SU-DHL-6 (cell line): ENCODE results near the gene TMEM179B.
"Not testable (repeated sequence)": the region's sequence is repeated elsewhere in the genome, so short reads cannot be mapped to it uniquely, and the experiment has no call there.

ENCODE experiments used
- H2AFZ ChIP-seq: fragments of 200-600 bp; sonication (generic); 2 replicates; pipeline ENCODE4 v1.6.1; 2014; ENCODE audit warnings: low read depth, mild to moderate bottlenecking, moderate library complexity, mixed read lengths, antibody characterized with exemption, low read length; ENCODE audit not compliant: severe bottlenecking
- H3F3A ChIP-seq: fragments of 200-600 bp; shearing (Covaris generic); 2 replicates; pipeline ENCODE4 v1.6.0; 2016; ENCODE audit warnings: antibody characterized with exemption, mild to moderate bottlenecking; ENCODE audit not compliant: insufficient read depth
- H3K27ac ChIP-seq: fragments of 200-600 bp; sonication (generic); 2 replicates; pipeline ENCODE4 v1.5.1; 2016; ENCODE audit warnings: low read depth, mild to moderate bottlenecking, low read length, moderate library complexity, mixed read lengths
- H3K27me3 ChIP-seq: fragments of 200-600 bp; sonication (generic), shearing (Covaris generic); 2 replicates; pipeline ENCODE4 v1.6.0; 2014; ENCODE audit warnings: mild to moderate bottlenecking, low read length
- H3K36me3 ChIP-seq: fragments of 200-600 bp; sonication (generic); 2 replicates; pipeline ENCODE4 v1.6.1; 2014; ENCODE audit warnings: mild to moderate bottlenecking, low read length, mixed read lengths
- H3K4me2 ChIP-seq: fragments of 300-600, 200-600 bp; shearing (Covaris generic), sonication (generic); 2 replicates; pipeline ENCODE4 v1.6.0; 2014; ENCODE audit warnings: low read length, low read depth, mild to moderate bottlenecking; ENCODE audit not compliant: poor library complexity, severe bottlenecking
- H3K4me3 ChIP-seq: fragments of 200-600 bp; sonication (generic); 2 replicates; pipeline ENCODE4 v1.5.1; 2014; ENCODE audit warnings: antibody characterized with exemption, low read length, mild to moderate bottlenecking, mixed read lengths; ENCODE audit not compliant: insufficient read depth, poor library complexity, severe bottlenecking
- H3K79me2 ChIP-seq: fragments of 200-600 bp; sonication (generic); 2 replicates; pipeline ENCODE4 v1.6.1; 2014; ENCODE audit warnings: mild to moderate bottlenecking, low read length, moderate library complexity; ENCODE audit not compliant: insufficient read depth
- H3K9ac ChIP-seq: fragments of 200-600 bp; sonication (generic); 2 replicates; pipeline ENCODE4 v1.7.0; 2014; ENCODE audit warnings: mild to moderate bottlenecking, low read length
- H3K9me2 ChIP-seq: fragments of 200-600 bp; sonication (generic); replicated peaks from 2 replicates; pipeline ENCODE4 v1.6.1; 2014; ENCODE audit warnings: low read length; ENCODE audit not compliant: insufficient read depth
- H3K9me3 ChIP-seq: fragments of 200-600 bp; sonication (generic); 2 replicates; pipeline ENCODE4 v1.6.1; 2014; ENCODE audit warnings: low read length, mixed read lengths; ENCODE audit not compliant: insufficient read depth
- H4K20me1 ChIP-seq: fragments of 200-600 bp; sonication (generic); 2 replicates; pipeline ENCODE4 v1.6.1; 2014; ENCODE audit warnings: low read depth, mild to moderate bottlenecking, antibody characterized with exemption, low read length, moderate library complexity, mixed read lengths
- CTCF ChIP-seq: fragments of 200-600 bp; sonication (generic); IDR thresholded peaks from one replicate; pipeline ENCODE4 v1.5.1; 2017; ENCODE audit warnings: antibody characterized with exemption, mild to moderate bottlenecking, low read length, moderate library complexity; ENCODE audit not compliant: insufficient read depth, poor library complexity, severe bottlenecking
- EZH2phosphoT487 ChIP-seq: fragments of 200-600 bp; sonication (generic), shearing (Covaris generic); conservative IDR thresholded peaks from 2 replicates; pipeline ENCODE4 v1.6.1; 2018; ENCODE audit warnings: mild to moderate bottlenecking, antibody characterized with exemption, low read length, moderate library complexity, mixed read lengths

TMEM179B gene

DNA sequence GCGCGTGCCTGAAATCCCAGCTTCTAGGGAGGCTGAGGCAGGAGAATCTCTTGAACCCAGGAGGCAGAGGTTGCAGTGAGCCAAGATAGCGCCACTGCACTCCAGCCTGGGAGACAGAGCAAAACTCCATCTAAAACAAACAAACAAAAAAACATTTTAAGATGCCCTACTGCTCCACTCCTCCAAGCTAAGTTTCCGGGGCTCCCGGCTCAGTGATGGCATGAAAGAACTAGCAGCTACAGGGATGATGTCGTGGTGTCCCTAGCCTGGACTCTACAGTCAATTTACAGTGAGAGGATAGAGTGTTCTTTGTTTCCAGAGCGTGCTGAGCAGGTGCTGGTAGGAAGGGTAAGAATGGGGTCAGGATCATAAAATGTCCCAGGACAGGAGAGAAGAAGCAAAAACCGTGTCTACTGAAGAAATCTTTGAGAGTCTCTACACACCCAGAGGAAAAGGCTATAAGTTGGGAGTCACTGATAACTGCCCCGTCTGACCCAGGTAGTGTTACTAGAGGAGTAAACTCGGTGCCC lies 32.1 kb upstream of the TMEM179B start:
- 0 out of 2 replicates have a peak overlapping the region, but pooled peaks have one; percentile 70 for H3K9ac ChIP-seq
- no peak overlapping the region for H3K27ac ChIP-seq
- no peaks in the 10 kb centered on the region for H3K27me3 ChIP-seq
- H2AFZ ChIP-seq: no peak overlapping the region
- peak overlapping the region; percentile 67 for H3K4me2 ChIP-seq
- no peaks in the 10 kb centered on the region for H3K36me3 ChIP-seq
- peaks cover 17% of the 10 kb centered on the region for H3K79me2 ChIP-seq
- peaks cover 9% of the 10 kb centered on the region; the same call in 1 of the 2 replicates for H3F3A ChIP-seq
- H3K4me3 ChIP-seq: no peak overlapping the region
- no peaks in the 10 kb centered on the region for H3K9me3 ChIP-seq
- TF ChIP-seq CTCF: no peak
- TF ChIP-seq EZH2phosphoT487: no peak
- H4K20me1 ChIP-seq: no peaks in the 10 kb centered on the region
- H3K9me2 ChIP-seq: no peaks in the 10 kb centered on the region

DNA sequence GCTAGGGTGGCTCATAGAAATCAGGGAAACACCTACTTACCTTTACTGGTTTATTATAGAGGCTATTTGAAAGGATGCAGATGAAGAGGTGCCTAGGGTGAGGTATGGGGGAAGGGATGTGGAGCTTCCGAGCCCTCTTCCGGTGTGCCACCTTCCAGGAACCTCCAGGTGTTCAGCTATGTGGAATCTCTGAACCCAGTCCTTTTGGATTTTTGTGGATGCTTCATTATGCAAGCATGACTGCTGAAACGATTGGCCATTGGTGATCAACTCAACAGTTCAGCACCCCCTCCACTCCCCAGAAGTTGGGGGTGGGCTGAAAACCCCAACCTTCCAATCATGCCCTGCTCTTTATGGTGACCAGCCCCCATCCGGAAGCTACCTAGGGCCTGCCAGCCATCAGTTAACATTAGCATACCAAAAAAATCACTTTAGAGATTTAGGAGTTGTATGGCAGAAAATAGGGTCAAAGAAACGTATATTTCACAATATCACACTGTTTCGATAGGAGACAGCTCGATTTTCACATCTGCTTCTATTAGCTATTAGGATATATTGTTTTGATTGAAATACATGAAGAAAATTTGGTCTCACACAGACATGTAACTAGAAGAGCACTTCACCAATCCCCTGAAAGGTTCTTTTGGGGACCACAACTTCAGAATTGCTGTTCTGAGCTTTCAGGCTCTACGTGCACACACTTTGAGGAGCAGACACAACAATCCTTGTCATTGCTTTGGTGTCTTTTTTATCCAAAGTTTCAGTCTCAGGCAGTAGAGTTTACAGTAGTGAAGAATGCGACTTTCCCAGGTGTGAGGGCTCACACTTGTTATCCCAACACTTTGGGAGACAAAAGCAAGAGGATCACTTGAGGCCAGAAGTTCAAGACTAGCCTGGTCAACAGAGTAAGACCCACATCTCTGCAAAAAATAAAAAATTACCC lies 29.1 kb upstream of the TMEM179B start:
- peaks cover 9% of the 10 kb centered on the region; the same call in 1 of the 2 replicates for H3F3A ChIP-seq
- H3K9ac ChIP-seq: no peak overlapping the region
- TF ChIP-seq CTCF: no peak
- no peak for TF ChIP-seq EZH2phosphoT487
- no peaks in the 10 kb centered on the region for H3K9me2 ChIP-seq
- no peaks in the 10 kb centered on the region for H3K36me3 ChIP-seq
- no peak overlapping the region for H3K4me3 ChIP-seq
- no peak overlapping the region for H2AFZ ChIP-seq
- H3K27me3 ChIP-seq: no peaks in the 10 kb centered on the region
- H3K79me2 ChIP-seq: peaks cover 19% of the 10 kb centered on the region
- no peaks in the 10 kb centered on the region for H4K20me1 ChIP-seq
- no peak overlapping the region for H3K4me2 ChIP-seq
- no peaks in the 10 kb centered on the region for H3K9me3 ChIP-seq
- no peak overlapping the region for H3K27ac ChIP-seq

GRCh38 chr11:62760867-62761227 lies 26.4 kb upstream of the TMEM179B start:
- H3K27me3 ChIP-seq, H3K36me3 ChIP-seq, H3K9me3 ChIP-seq, H3K9me2 ChIP-seq, H3F3A ChIP-seq, H2AFZ ChIP-seq, H4K20me1 ChIP-seq, H3K27ac ChIP-seq: not testable (repeated sequence)
- Histone ChIP-seq H3K79me2 (peaks cover 15% of the 10 kb centered on the region), H3K4me2 (peak overlapping the region; percentile 81), H3K9ac (peak overlapping the region; percentile 90), H3K4me3 (peak overlapping the region; percentile 80)

DNA sequence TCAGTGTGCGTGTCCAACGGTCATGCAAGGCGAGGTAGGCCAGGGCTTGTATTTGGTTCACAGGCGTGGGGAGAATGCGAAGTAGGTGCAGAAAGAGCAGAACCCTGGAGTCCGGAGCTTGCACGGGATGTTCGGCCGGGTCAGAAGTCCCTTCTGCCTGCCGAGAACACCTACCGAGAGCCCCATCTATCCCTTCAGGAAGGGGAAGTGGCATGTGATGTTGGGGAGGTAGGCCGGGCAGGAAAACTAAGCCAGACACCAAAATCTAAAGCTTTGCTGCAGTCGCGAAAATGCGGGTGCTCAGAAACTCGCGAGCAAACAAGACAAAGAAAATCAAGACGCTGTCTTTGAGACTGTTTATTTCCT lies 16.4 kb upstream of the TMEM179B start:
- H3K9ac ChIP-seq: peak overlapping the region; percentile 75
- H3K79me2 ChIP-seq: peaks cover 23% of the 10 kb centered on the region
- no peaks in the 10 kb centered on the region for H3K27me3 ChIP-seq
- H3K36me3 ChIP-seq: no peaks in the 10 kb centered on the region
- H3K9me3 ChIP-seq: no peaks in the 10 kb centered on the region
- TF ChIP-seq CTCF (no peak), EZH2phosphoT487 (no peak)
- peak overlapping the region; percentile 65 for H3K4me2 ChIP-seq
- H4K20me1 ChIP-seq: no peaks in the 10 kb centered on the region
- H3K9me2 ChIP-seq: no peaks in the 10 kb centered on the region
- peak overlapping the region; percentile 52 for H2AFZ ChIP-seq
- peak overlapping the region; percentile 80 for H3K4me3 ChIP-seq
- H3F3A ChIP-seq: peaks cover 18% of the 10 kb centered on the region
- peak overlapping the region; percentile 73 for H3K27ac ChIP-seq
